Measurements from ENCODE around the gene ANKAR.

DNA sequence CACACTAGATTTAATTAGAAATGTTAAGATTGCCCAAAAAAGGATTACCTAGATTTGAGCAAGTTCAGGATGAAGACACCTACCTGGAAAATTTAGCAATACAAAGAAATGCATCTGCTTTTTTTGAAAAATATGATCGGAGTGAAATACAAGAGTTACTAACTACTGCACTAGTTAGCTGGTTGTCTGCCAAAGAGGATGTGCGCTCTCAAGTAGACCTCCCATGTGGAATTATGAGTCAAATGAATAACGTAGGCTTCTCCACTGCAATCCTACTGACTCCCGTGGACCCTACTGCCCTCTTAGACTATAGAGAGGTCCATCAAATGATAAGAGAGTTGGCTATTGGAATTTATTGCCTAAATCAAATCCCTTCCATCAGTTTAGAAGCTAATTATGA, 2.0 kb downstream of the ANKAR start:
- no peak for TF ChIP-seq SMC3 (IDR thresholded peaks at IDR 0.05; ENCODE audit: low read depth, low read length)
- no peak for TF ChIP-seq BHLHE40 (IDR thresholded peaks at IDR 0.05; ENCODE audit: low read depth, low read length)
- no peak for TF ChIP-seq MAFK (IDR thresholded peaks at IDR 0.05; ENCODE audit: low read depth, low read length)
- TF ChIP-seq POLR2A (IDR thresholded peaks at IDR 0.05; ENCODE audit: low read depth, low read length), result no peak
- TF ChIP-seq, protein P1, sequence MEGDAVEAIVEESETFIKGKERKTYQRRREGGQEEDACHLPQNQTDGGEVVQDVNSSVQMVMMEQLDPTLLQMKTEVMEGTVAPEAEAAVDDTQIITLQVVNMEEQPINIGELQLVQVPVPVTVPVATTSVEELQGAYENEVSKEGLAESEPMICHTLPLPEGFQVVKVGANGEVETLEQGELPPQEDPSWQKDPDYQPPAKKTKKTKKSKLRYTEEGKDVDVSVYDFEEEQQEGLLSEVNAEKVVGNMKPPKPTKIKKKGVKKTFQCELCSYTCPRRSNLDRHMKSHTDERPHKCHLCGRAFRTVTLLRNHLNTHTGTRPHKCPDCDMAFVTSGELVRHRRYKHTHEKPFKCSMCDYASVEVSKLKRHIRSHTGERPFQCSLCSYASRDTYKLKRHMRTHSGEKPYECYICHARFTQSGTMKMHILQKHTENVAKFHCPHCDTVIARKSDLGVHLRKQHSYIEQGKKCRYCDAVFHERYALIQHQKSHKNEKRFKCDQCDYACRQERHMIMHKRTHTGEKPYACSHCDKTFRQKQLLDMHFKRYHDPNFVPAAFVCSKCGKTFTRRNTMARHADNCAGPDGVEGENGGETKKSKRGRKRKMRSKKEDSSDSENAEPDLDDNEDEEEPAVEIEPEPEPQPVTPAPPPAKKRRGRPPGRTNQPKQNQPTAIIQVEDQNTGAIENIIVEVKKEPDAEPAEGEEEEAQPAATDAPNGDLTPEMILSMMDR (conservative IDR thresholded peaks at IDR 0.05; ENCODE audit: low read depth, low read length), result no peak
- TF ChIP-seq CEBPB (IDR thresholded peaks at IDR 0.05; ENCODE audit: low read depth, low read length), result no peak
- TF ChIP-seq RFX5 (IDR thresholded peaks at IDR 0.05; ENCODE audit: low read depth, low read length), result no peak
- TF ChIP-seq, protein P2, sequence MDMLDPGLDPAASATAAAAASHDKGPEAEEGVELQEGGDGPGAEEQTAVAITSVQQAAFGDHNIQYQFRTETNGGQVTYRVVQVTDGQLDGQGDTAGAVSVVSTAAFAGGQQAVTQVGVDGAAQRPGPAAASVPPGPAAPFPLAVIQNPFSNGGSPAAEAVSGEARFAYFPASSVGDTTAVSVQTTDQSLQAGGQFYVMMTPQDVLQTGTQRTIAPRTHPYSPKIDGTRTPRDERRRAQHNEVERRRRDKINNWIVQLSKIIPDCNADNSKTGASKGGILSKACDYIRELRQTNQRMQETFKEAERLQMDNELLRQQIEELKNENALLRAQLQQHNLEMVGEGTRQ (IDR thresholded peaks at IDR 0.05; ENCODE audit: low read depth, low read length), result no peak
- no peak for TF ChIP-seq ELK1 (IDR thresholded peaks at IDR 0.05; ENCODE audit: borderline replicate concordance, low read depth, low read length)
- TF ChIP-seq RCOR1 (IDR thresholded peaks at IDR 0.05; ENCODE audit: insufficient replicate concordance, low read length), result no peak

All from IMR-90 (cell line).